22Rv1 (cell line): Measurements from ENCODE around the gene RAB34.

Source experiments
- ZFX ChIP-seq: fragments of 450-650 bp; IDR thresholded peaks from 2 replicates; pipeline ENCODE4 v1.6.1; 2017; ENCODE audit warnings: antibody characterized with exemption, borderline replicate concordance
- TF ChIP-seq, protein P1 (sequence below): fragments of 450-650 bp; IDR thresholded peaks from 2 replicates; pipeline ENCODE4 v1.5.1; 2017; ENCODE audit warnings: mild to moderate bottlenecking

DNA sequence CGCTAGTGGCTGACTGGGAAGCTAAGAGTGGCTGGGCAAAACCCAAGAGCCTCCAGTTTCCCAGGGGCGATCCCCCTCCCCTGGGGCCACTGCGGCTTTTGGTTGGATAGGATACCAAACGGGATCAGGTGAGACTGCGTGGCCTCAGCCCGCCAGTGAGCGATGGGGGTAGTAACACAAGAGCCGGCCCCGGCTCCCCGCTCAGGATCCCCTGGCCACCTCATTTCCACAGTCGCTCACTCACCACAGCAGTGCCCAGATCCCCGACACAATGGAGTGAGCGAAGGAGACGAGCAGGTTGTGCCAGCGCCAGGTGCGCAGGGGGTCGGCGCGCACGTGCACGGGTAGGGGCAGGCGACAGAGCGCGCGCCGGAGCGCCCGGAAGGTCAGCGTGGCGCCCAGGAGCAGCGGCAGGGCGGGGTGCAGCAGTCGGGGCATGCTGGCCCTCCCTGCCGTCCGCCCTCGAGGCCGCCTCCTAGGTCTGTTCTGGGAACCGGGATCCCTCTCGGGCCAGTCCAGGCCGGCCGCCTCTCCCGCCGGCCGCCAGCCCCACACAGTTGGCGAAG lies 8.1 kb upstream of the RAB34 start:
- TF ChIP-seq, protein P1, sequence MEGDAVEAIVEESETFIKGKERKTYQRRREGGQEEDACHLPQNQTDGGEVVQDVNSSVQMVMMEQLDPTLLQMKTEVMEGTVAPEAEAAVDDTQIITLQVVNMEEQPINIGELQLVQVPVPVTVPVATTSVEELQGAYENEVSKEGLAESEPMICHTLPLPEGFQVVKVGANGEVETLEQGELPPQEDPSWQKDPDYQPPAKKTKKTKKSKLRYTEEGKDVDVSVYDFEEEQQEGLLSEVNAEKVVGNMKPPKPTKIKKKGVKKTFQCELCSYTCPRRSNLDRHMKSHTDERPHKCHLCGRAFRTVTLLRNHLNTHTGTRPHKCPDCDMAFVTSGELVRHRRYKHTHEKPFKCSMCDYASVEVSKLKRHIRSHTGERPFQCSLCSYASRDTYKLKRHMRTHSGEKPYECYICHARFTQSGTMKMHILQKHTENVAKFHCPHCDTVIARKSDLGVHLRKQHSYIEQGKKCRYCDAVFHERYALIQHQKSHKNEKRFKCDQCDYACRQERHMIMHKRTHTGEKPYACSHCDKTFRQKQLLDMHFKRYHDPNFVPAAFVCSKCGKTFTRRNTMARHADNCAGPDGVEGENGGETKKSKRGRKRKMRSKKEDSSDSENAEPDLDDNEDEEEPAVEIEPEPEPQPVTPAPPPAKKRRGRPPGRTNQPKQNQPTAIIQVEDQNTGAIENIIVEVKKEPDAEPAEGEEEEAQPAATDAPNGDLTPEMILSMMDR, result no peak
- no peak for TF ChIP-seq ZFX
